Lower leg skin (tissue), 3 donors: ENCODE data around the gene PTPRN2.

ENCODE experiments used
- POLR2A ChIP-seq, 2 donors: fragments of 450-650 bp; IDR thresholded peaks; one replicate each; pipeline ENCODE4 v1.6.1; 2016 to 2017; ENCODE audit warnings: antibody characterized with exemption in 2 of 2, mild to moderate bottlenecking in 1 of 2, moderate library complexity in 1 of 2
- TF ChIP-seq, protein P1 (sequence below), 3 donors: fragments of 450-650 bp; IDR thresholded peaks; one replicate each; pipeline ENCODE4 v1.5.1; 2016; ENCODE audit warnings: antibody characterized with exemption in 3 of 3, mild to moderate bottlenecking in 3 of 3, moderate library complexity in 2 of 3

GRCh38 chr7:158424531-158424930, 163.1 kb downstream of the PTPRN2 start:
- TF ChIP-seq, protein P1, sequence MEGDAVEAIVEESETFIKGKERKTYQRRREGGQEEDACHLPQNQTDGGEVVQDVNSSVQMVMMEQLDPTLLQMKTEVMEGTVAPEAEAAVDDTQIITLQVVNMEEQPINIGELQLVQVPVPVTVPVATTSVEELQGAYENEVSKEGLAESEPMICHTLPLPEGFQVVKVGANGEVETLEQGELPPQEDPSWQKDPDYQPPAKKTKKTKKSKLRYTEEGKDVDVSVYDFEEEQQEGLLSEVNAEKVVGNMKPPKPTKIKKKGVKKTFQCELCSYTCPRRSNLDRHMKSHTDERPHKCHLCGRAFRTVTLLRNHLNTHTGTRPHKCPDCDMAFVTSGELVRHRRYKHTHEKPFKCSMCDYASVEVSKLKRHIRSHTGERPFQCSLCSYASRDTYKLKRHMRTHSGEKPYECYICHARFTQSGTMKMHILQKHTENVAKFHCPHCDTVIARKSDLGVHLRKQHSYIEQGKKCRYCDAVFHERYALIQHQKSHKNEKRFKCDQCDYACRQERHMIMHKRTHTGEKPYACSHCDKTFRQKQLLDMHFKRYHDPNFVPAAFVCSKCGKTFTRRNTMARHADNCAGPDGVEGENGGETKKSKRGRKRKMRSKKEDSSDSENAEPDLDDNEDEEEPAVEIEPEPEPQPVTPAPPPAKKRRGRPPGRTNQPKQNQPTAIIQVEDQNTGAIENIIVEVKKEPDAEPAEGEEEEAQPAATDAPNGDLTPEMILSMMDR (IDR thresholded peaks at IDR 0.05): no peak
- TF ChIP-seq POLR2A (IDR thresholded peaks at IDR 0.05): no peak
